ENCODE results near the gene CSNK2B. TPM values are rescaled to one million over a fixed set of nuclear protein-coding genes. Genes with fewer than 3 reads are reported as not detected.

Gene CSNK2B
- total and polyA plus RNA-seq, 9 of the 15 experiments (the other 6 are each of a cell fraction or from before 2014, with no cell fraction given), result 120 to 1,126 (median 529) TPM

DNA sequence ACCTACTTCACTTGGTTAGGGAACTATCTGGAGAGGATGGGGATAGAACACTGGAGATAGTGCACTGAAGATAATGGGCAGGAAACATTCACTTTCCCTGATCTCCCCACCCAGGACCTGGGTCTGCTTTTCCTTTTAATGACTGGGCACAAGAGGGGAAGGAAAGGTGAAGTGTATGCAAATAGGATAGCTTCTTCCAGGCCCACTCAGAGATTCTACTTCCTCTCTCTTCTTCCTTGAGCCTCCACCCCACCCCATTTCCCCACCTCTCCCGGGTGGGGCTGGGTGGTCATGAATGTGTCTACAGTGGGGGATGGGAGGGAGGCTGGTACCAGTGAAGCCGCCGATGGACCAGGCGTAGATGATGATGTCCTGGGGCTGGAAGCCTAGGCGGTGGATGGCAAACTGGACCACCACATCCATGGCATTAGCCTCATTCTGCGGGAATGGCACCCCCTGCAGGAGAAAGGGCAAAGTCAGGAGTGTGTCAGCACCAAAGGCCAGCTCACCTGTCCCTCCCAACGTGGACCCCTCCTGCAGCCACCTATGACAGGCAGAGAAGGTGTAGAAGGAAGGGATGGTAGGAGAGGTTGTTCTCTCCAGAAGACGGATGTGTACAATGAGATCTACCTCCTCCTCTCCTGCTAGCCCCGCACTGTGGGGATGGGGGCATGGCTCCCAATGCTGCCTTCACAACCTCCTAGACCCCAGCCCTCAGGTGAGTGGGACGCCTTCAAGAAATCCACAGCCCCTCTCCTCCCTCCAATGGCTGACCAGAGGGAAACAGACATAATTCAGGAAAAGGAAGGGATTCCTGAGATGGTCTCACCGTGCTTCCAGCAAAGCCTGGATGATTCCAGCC is 23.6 kb downstream of the CSNK2B start (continued):
- TF ChIP-seq PYGO2 (tag; IDR thresholded peaks at IDR 0.05) (no peak), NR3C1 (CRISPR knock-in tag; IDR thresholded peaks at IDR 0.05) (peak; percentile 57), CCNT2 (IDR thresholded peaks at IDR 0.05; ENCODE audit: borderline replicate concordance, extremely low read depth, insufficient read length, low read depth, low read length) (no peak), NCOA4 (IDR thresholded peaks at IDR 0.05; ENCODE audit: partially characterized antibody) (no peak), PHB2 (IDR thresholded peaks at IDR 0.05; ENCODE audit: low read depth) (no peak), ARHGAP35 (IDR thresholded peaks at IDR 0.05; ENCODE audit: partially characterized antibody) (no peak), C11orf30 (IDR thresholded peaks at IDR 0.05; ENCODE audit: low read depth) (no peak), ELF2 (CRISPR knock-in tag; IDR thresholded peaks at IDR 0.05) (no peak), ETV1 (tag; conservative IDR thresholded peaks at IDR 0.05; ENCODE audit: low read depth) (no peak), SETDB1 (IDR thresholded peaks at IDR 0.05; ENCODE audit: low read length) (no peak), FOSL1 (tag; conservative IDR thresholded peaks at IDR 0.05) (no peak), ZNF668 (CRISPR knock-in tag; IDR thresholded peaks at IDR 0.05) (no peak)
- TF ChIP-seq, protein P1, sequence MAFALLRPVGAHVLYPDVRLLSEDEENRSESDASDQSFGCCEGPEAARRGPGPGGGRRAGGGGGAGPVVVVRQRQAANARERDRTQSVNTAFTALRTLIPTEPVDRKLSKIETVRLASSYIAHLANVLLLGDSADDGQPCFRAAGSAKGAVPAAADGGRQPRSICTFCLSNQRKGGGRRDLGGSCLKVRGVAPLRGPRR (CRISPR knock-in tag; IDR thresholded peaks at IDR 0.05), result no peak
- TF ChIP-seq, protein P2, sequence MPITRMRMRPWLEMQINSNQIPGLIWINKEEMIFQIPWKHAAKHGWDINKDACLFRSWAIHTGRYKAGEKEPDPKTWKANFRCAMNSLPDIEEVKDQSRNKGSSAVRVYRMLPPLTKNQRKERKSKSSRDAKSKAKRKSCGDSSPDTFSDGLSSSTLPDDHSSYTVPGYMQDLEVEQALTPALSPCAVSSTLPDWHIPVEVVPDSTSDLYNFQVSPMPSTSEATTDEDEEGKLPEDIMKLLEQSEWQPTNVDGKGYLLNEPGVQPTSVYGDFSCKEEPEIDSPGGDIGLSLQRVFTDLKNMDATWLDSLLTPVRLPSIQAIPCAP (CRISPR knock-in tag; IDR thresholded peaks at IDR 0.05; ENCODE audit: borderline replicate concordance), result no peak
- TF ChIP-seq, protein P3, sequence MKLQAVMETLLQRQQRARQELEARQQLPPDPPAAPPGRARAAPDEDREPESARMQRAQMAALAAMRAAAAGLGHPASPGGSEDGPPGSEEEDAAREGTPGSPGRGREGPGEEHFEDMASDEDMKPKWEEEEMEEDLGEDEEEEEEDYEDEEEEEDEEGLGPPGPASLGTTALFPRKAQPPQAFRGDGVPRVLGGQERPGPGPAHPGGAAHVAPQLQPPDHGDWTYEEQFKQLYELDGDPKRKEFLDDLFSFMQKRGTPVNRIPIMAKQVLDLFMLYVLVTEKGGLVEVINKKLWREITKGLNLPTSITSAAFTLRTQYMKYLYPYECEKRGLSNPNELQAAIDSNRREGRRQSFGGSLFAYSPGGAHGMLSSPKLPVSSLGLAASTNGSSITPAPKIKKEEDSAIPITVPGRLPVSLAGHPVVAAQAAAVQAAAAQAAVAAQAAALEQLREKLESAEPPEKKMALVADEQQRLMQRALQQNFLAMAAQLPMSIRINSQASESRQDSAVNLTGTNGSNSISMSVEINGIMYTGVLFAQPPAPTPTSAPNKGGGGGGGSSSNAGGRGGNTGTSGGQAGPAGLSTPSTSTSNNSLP (IDR thresholded peaks at IDR 0.05; ENCODE audit: borderline replicate concordance, low read depth, low read length), result no peak
- TF ChIP-seq, protein P4, sequence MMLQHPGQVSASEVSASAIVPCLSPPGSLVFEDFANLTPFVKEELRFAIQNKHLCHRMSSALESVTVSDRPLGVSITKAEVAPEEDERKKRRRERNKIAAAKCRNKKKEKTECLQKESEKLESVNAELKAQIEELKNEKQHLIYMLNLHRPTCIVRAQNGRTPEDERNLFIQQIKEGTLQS (IDR thresholded peaks at IDR 0.05), result no peak
- TF ChIP-seq, protein P4 (CRISPR knock-in tag; conservative IDR thresholded peaks at IDR 0.05), result no peak
- TF ChIP-seq, protein P5, sequence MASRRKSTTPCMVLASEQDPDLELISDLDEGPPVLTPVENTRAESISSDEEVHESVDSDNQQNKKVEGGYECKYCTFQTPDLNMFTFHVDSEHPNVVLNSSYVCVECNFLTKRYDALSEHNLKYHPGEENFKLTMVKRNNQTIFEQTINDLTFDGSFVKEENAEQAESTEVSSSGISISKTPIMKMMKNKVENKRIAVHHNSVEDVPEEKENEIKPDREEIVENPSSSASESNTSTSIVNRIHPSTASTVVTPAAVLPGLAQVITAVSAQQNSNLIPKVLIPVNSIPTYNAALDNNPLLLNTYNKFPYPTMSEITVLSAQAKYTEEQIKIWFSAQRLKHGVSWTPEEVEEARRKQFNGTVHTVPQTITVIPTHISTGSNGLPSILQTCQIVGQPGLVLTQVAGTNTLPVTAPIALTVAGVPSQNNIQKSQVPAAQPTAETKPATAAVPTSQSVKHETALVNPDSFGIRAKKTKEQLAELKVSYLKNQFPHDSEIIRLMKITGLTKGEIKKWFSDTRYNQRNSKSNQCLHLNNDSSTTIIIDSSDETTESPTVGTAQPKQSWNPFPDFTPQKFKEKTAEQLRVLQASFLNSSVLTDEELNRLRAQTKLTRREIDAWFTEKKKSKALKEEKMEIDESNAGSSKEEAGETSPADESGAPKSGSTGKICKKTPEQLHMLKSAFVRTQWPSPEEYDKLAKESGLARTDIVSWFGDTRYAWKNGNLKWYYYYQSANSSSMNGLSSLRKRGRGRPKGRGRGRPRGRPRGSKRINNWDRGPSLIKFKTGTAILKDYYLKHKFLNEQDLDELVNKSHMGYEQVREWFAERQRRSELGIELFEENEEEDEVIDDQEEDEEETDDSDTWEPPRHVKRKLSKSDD (conservative IDR thresholded peaks at IDR 0.05; ENCODE audit: low read length), result no peak
- TF ChIP-seq, protein P6, sequence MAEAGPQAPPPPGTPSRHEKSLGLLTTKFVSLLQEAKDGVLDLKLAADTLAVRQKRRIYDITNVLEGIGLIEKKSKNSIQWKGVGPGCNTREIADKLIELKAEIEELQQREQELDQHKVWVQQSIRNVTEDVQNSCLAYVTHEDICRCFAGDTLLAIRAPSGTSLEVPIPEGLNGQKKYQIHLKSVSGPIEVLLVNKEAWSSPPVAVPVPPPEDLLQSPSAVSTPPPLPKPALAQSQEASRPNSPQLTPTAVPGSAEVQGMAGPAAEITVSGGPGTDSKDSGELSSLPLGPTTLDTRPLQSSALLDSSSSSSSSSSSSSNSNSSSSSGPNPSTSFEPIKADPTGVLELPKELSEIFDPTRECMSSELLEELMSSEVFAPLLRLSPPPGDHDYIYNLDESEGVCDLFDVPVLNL (CRISPR knock-in tag; IDR thresholded peaks at IDR 0.05; ENCODE audit: low read depth), result no peak
